Neuron (in vitro differentiated cells): Measurements from ENCODE around the gene TCEA3.

Experiments used
- H2AFZ ChIP-seq: one replicate; pipeline ENCODE4 v1.6.1; 2013; ENCODE audit warnings: low read depth, mild to moderate bottlenecking, inconsistent platforms, low read length, moderate library complexity
- H3K27me3 ChIP-seq: one replicate; pipeline ENCODE4 v1.6.1; 2013; ENCODE audit warnings: low read length; ENCODE audit not compliant: insufficient read depth
- H3K36me3 ChIP-seq: one replicate; pipeline ENCODE4 v1.6.1; 2013; ENCODE audit warnings: low read length; ENCODE audit not compliant: insufficient read depth
- H3K4me1 ChIP-seq: one replicate; pipeline ENCODE4 v1.6.1; 2013; ENCODE audit warnings: low read length; ENCODE audit not compliant: insufficient read depth
- H3K4me3 ChIP-seq: 2 replicates; pipeline ENCODE4 v1.5.1; 2013; ENCODE audit warnings: mild to moderate bottlenecking, low read length, moderate library complexity
- H3K9me3 ChIP-seq: one replicate; pipeline ENCODE4 v1.6.1; 2013; ENCODE audit warnings: low read length

The TCEA3 gene

DNA sequence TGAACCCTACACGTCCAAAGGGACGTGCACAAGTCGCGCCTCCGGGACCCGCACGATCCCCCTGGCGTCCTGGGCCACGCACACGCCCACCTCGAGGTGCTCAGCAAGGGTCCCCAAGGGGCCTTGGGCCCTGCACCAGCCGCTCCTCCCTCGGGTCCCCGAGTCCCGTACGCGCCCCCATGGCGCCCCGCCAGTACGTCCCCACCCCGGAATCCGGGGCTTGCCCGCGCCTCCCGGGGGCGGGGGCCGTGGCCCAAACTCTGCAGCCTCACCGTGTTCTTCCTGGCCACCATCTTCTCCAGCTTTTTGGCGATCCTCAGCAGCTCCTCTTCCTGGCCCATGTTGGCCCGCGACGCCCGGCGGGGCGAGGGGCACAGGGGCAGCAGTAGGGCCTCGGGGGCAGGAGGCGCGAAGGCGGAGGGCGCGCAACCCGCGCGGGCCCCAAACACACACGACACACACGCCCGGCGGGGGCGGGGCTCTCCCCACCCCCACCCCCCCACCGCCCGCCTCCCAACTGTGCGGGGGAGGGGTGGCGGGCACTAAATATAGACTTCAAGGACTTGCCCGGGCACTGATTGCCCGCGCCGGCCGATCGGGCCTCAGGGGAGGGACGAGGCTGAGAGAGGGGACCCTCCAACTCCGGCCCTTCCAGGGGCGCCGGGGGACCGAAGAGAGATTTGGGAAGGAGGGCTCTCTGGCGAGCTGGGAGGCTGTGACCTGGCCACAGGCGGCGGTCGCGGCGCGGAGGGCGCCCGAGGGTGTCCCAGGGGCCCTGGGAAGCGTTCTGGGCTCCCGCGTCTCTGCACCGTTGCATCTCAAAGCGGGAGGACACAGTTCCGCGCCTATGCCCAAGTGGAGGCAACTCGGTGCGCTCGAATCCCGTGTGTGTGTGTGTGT is at the start of gene TCEA3:
Gene TCEA3, minus strand, starts transcription at position 456 of the 900 bp plus-strand sequence. Its CDS starts 115 bp downstream, at position 341.
- Histone ChIP-seq H3K36me3 (peaks cover 26% of the 10 kb centered on the region), H3K4me3 (no peak within 1 kb of the TSS), H3K4me1 (no peaks in the 10 kb centered on the region), H3K27me3 (no peaks in the 10 kb centered on the region), H3K9me3 (no peaks in the 10 kb centered on the region), H2AFZ (no peak within 1 kb of the TSS)

DNA sequence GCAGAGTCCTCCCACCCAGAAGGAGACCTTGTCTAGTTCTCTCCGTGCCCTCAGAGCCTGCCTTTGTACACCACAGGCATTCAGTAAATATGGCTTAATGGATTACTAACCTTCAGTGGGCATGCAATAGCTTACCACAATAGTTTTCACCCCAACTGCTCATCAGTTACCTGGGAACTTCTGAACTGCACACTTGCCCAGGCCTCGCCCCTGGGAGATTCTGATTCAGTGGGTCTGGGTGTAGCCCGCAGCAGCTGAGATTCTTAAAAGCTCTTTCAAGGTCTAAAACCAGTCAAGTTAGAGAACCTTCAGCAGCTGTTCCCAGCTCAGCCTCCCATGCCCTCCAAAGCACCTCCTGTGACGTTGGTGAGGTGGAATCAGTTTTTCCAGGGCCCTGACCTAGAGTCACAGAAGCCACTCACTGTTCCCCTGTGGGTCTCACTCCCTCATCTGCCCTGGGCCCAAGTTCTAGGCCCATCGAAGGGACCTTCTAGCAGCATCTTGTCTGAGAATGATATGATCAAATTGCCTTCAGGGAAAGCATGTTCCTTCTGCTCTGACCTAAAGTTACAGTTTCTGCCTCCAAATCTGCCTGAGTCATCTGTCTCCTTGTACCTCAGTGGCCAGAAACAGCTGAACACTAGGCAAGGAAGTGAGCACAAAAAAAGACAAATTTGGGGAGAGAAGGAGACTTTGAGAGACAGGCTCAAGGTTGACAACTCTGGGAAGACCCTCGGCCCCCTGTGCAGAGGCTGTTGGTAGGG is 48.7 kb upstream of the TCEA3 start:
- Histone ChIP-seq H3K4me1 (no peaks in the 10 kb centered on the region), H3K4me3 (no peak overlapping the region), H3K9me3 (no peaks in the 10 kb centered on the region), H3K36me3 (peaks cover 7% of the 10 kb centered on the region), H2AFZ (no peak overlapping the region), H3K27me3 (no peaks in the 10 kb centered on the region)

DNA sequence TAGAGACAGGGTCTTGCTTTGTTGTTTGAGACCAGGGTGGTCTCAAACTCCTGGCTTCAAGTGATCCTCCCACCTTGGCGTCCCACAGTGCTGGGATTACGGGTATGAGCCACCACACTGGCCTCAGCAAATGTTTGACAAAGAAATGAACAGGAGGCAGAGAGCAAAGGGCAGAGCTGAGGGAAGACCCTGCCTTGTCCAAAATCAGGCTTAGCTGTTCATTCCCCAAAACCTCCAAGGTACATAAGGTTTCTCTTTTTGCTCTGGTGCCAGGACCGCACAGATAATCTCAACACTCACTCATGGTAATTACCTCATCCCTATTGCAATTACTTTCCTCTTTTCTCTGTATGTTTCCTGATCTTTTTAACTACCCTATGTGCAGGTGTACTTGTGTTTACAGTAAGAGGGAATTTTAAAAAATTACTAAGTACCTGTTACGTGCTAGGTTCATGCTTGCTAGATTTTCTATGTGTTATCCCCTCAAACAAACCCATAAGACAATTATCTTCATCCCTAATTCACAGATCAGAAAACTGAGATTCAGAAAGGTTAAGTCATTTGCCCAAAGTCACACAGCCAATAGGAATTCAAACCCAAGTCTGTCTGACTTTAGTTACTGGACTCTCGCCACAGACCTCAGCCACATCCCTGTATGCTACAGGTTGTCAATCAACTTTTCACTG is 47.9 kb upstream of the TCEA3 start:
- Histone ChIP-seq H3K4me1 (no peaks in the 10 kb centered on the region), H3K9me3 (no peaks in the 10 kb centered on the region), H3K36me3 (peaks cover 5% of the 10 kb centered on the region)

DNA sequence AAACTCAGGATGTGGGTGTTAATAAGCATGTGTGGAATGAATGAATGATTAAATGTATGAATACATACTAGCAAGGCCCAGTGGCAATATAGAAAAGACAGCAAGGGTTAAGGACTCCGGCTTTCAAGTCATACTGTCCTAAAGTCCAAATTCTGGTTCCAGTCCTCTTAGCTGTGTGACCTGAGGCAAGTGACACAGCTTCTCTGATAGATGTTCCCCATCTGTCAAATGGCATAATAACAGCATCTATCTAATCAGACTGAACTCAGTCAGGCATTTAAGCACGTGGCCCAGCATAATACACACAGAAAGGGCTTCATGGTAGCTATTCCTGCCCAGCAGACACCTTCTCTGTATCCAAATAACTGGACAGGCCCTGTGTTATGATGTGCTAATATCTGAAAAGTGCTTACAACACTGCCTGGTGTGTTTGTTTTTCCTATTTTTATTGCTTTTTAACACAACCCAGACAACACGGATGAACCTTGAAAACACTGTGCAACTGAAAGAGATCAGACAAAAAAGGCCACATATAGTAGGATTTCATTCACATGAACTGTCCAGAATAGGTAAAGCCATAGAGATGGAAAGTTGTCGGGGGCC is 47.0 kb upstream of the TCEA3 start:
- Histone ChIP-seq H3K36me3 (peaks cover 2% of the 10 kb centered on the region), H3K9me3 (no peaks in the 10 kb centered on the region), H3K27me3 (no peaks in the 10 kb centered on the region), H3K4me1 (peaks cover 1% of the 10 kb centered on the region), H2AFZ (no peak overlapping the region), H3K4me3 (no peak overlapping the region)

More for the DNA sequence above, 47.9 kb upstream of the TCEA3 start:
- Histone ChIP-seq H3K4me3 (no peak overlapping the region), H3K27me3 (no peaks in the 10 kb centered on the region), H2AFZ (no peak overlapping the region)

DNA sequence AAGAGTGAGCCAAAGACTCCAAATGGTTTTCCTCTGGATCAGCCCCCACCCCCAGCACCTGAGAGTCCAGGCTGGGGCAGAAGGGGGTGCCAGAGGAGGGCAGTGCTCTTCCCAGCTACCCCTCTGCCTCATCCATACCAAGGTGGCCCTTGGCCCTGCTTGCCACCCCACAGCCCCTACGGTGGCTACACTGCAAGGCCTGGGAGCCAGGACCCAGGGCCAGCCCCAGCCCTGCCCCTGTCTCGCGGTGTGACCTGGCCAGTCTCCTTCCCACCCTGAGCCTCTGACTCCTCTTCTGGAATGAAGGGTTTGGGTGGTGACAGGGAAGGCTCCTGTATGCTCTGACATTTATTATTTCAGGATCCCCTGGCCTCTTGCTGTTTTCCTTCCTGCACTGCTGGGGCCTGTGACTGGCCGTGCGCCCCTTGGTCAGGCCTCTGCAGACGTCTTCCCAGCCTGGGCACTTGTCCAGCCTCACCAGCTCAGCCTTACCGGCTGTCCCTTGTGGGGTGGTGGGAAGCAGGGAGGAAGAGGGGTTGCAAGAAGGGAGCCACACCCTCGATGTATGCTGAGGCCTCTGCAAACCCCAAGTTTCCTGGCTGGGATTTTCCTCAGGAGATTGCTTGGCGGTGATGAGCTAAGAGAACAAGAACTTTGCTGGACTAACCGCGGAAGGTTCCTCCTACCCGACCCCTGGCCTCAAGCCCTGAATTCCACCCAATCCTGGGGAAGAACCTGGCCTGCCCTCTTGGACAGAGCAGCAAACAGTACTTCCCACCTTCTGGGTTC is 45.9 kb upstream of the TCEA3 start:
- H3K9me3 ChIP-seq, result no peaks in the 10 kb centered on the region
- no peak overlapping the region for H2AFZ ChIP-seq
- peaks cover 2% of the 10 kb centered on the region for H3K36me3 ChIP-seq
- H3K4me3 ChIP-seq, result no peak overlapping the region
- peaks cover 6% of the 10 kb centered on the region for H3K4me1 ChIP-seq
- no peaks in the 10 kb centered on the region for H3K27me3 ChIP-seq

DNA sequence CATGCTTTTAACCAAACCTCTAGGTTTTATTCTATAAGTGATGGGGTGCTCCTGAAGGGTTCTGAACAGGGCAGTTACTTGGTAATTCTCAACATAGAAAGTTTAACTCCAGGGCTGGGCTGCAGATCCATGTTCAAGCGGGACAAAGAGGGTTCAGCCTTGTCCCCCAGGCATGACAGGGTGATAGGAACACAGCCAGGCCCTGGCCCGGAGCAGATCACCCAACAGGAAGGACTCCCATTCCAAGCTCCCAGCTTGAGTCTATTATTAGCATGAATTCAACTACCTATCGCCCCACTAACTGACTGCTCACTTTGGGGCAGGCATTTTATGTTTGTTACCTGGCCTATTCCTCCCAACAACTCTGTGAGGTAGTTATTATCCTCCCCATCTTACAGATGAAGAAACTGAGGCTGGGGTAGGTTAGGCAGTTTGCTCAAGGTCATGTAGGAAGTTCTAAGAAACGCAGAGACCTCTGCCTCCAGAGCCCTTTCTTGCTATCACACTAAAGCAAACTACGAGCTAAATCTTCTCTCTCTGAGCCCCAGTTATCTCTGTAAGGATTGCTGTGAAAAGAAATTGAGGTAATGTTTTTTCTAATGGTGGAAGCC is 44.9 kb upstream of the TCEA3 start:
- Histone ChIP-seq H3K36me3 (peaks cover 2% of the 10 kb centered on the region), H3K4me3 (no peak overlapping the region), H3K9me3 (no peaks in the 10 kb centered on the region), H3K27me3 (no peaks in the 10 kb centered on the region), H2AFZ (no peak overlapping the region), H3K4me1 (peaks cover 6% of the 10 kb centered on the region)

DNA sequence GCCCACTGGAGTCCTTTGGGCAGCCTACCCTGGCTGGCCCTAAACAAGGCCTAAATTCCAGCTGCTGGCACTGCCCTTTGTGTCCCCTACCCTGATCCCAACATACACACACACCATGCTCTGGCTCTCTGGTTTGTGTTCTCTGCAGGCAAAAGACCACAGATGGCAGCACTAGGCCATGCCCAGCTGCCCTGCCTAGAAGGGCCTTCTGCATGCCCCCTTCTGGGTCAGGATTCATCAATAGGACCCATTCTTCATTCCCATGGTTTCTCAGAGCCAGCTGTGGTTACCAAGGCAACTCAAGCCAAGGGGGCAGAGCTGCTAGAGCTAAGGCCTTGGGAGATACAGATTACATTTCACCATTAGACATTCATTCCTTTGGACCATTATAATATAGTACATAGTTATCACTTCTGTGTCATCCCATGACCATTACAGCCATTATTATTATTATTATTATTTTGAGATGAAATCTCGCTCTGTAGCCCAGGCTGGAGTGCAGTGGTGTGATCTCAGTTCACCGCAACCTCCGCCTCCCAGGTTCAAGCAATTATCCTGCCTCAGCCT is 42.0 kb upstream of the TCEA3 start:
- no peaks in the 10 kb centered on the region for H3K27me3 ChIP-seq
- peaks cover 2% of the 10 kb centered on the region for H3K9me3 ChIP-seq
- H3K36me3 ChIP-seq, result peaks cover 2% of the 10 kb centered on the region
- H3K4me3 ChIP-seq, result no peak overlapping the region
- no peak overlapping the region for H2AFZ ChIP-seq
- H3K4me1 ChIP-seq, result peaks cover 6% of the 10 kb centered on the region

DNA sequence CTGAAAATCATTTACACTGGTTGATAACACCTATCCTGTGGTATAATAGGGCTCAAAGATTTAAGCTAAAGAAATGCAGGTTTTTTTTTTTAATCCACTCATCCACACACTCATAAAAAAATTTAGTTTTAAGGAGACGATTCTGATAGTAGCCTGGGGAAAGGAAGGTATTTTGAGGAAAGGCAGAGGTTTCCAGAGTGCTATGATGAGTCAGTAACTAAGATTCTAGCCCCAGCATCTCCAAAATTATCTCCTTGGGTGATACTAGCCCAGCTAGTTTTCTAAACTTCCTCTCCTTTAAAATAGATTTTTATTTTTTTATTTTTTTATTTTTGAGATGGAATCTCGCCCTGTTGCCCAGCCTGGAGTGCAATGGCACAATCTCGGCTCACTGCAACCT is 38.7 kb upstream of the TCEA3 start:
- H2AFZ ChIP-seq, result no peak overlapping the region
- peaks cover 6% of the 10 kb centered on the region for H3K4me1 ChIP-seq
- peaks cover 12% of the 10 kb centered on the region for H3K36me3 ChIP-seq
- H3K4me3 ChIP-seq, result no peak overlapping the region
- no peaks in the 10 kb centered on the region for H3K27me3 ChIP-seq
- peaks cover 2% of the 10 kb centered on the region for H3K9me3 ChIP-seq

DNA sequence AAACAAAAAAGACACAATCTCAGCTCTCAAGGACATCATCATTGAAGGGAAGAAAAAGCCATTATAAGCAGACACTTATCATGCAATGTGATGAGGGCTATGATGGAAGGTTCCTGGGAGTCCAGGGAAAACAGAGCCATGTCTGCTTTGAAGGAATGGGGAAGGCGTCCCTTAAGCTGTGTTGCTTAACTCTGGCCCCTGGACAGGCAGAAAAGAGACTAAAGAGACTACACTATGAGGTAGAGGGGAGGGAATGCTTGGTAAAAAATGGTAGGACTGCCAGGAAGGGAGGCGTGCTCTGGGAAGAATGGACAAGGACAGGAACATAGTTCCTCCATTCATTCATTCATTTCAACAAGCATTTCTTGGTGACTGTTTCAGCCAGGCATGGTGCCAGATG is 38.2 kb upstream of the TCEA3 start:
- Histone ChIP-seq H3K27me3 (no peaks in the 10 kb centered on the region), H3K9me3 (peaks cover 2% of the 10 kb centered on the region), H3K4me1 (peaks cover 6% of the 10 kb centered on the region), H2AFZ (no peak overlapping the region), H3K4me3 (no peak overlapping the region), H3K36me3 (peaks cover 12% of the 10 kb centered on the region)

DNA sequence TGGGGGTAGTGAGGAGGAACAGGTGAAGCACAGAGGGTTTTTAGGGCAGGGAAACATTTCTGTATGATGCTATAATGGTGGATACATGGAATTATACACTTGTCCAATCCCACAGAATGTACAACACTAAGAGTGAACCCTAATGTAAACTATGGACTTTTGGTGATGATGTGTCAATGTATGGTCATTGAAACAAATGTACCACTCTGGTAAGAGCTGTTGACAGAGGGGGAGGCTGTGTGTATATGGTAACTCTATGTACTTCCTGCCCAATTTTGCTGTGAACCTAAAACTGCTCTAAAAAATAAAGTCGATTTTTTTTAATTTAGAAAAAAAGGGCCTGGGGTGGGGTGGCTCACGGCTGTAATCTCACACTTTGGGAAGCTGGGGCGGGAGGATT is 36.5 kb upstream of the TCEA3 start:
- Histone ChIP-seq H2AFZ (no peak overlapping the region), H3K27me3 (no peaks in the 10 kb centered on the region), H3K36me3 (peaks cover 24% of the 10 kb centered on the region), H3K4me1 (no peaks in the 10 kb centered on the region), H3K9me3 (peaks cover 2% of the 10 kb centered on the region), H3K4me3 (no peak overlapping the region)

DNA sequence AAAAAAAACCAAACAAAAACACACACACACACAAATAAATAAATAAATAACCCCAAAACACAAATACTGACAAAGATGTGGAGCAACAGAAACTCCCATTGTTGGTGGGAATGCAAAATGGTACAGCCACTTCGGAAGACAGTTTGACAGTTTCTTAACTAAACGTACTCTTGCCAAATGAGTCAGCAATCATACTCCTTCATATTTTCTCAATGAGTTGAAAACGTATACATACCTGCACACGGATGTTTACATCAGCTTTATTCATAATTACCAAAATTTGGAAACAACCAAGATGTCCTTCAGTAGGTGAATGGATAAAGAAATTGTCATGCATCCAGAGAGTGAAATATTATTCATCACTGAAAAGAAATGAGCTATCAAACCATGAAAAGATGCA is 36.0 kb upstream of the TCEA3 start:
- peaks cover 2% of the 10 kb centered on the region for H3K9me3 ChIP-seq
- no peaks in the 10 kb centered on the region for H3K4me1 ChIP-seq
- peaks cover 29% of the 10 kb centered on the region for H3K36me3 ChIP-seq
- no peaks in the 10 kb centered on the region for H3K27me3 ChIP-seq
- no peak overlapping the region for H3K4me3 ChIP-seq
- no peak overlapping the region for H2AFZ ChIP-seq
